ENCODE measurements around the gene SEC31A.
A peak's percentile ranks its signal among the peaks of the same experiment; 100 is the strongest.
"Not testable (repeated sequence)": the region's sequence is repeated elsewhere in the genome, so short reads cannot be mapped to it uniquely, and the experiment has no call there.

The SEC31A gene

DNA sequence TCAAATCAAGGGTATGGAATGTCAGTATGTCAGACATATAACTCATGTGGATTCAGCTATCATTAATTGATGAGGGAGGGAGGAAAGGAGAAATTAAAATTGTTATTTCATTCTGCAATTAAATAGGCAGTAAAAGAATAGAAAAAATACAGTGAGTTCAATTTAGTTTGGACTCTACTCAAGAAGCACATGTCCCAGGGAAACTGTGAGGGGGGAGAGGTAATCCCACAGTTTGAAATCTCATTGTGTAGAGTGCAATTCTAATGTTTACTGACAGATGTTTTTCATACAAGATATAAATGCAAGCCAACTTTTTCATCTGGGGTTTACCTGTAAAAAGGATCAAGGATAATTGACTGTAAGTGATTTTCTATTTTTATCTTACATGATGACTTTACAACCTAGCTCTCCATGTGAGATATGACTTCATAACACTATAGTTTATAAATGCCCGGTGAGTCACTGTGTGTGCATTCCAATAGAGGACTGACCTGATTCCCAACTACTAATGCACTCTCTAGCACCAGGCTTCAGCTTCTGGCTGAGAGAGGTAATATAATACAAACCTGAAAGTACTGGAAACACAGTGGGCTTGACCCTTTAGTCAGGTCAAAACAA, 57.1 kb downstream of the SEC31A start:
- DNase-seq, result no peak

DNA sequence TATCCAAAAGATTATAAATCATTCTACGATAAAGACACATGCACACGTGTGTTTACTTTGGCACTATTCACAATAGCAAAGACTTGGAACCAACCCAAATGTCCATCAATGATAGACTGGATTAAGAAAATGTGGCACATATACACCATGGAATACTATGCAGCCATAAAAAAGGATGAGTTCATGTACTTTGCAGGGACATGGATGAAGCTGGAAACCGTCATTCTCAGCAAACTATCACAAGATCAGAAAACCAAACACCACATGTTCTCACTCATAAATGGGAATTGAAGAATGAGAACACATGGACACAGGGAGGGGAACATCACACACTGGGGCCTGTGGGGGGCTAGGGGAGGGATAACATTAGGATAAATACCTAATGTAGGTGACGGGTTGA, 57.9 kb downstream of the SEC31A start:
- not testable (repeated sequence) for DNase-seq

DNA sequence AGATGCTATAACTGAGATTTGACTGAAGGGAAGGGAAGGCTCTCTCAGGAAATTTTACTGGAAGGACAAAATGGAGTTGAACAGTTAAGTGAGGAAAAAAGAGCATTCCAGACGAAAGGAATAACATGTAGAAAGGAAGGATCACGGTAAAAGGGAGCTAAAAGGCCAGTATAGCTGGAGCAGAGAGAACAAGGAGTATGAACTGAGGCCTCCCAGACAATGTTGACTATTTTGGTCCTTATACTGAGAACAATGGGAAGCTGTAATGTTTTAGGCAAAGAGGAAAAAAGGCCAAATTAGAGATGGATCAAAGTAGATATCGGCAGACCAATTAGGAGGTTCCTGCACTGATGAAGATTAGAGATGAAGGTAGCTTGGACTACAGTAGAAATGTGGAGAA, 65.5 kb downstream of the SEC31A start:
- DNase-seq, result no peak

DNA sequence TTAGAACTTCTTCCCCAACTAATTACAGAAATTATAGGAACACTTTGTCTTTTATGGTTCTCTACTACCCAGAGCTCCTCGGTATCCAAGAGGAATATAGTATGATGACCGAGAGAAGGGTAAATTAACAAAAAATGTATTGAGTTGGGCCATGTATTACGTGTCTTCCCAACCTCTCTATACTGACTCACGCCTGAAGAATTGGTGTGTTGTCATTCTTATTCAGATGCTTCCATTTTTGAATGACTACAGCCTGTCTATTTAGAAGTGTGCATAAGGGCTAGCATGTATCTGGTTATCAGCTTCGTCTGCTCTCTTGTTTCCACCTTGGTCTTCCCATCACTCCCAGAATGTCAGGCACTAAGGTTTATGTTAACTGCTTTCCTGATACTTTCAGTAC, 67.9 kb downstream of the SEC31A start:
- no peak for DNase-seq

DNA sequence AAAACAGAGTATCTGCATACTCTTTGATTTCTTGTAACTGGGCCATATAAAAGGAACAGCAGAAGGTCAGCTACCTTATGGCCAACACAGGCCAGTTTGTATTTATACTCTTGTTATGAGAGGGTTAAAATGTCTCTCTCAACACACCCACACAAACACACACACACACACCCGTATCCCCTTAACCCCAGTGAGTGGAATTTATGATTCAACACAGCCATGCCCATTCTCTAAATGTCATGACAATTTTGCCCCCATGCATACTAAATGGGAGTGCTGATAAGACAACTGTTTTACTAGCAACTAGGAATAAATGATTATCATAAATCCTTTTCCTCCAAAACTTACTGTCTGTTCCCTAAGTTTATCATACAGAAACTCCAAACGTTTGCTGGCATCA, 70.3 kb downstream of the SEC31A start:
- no peak for DNase-seq

DNA sequence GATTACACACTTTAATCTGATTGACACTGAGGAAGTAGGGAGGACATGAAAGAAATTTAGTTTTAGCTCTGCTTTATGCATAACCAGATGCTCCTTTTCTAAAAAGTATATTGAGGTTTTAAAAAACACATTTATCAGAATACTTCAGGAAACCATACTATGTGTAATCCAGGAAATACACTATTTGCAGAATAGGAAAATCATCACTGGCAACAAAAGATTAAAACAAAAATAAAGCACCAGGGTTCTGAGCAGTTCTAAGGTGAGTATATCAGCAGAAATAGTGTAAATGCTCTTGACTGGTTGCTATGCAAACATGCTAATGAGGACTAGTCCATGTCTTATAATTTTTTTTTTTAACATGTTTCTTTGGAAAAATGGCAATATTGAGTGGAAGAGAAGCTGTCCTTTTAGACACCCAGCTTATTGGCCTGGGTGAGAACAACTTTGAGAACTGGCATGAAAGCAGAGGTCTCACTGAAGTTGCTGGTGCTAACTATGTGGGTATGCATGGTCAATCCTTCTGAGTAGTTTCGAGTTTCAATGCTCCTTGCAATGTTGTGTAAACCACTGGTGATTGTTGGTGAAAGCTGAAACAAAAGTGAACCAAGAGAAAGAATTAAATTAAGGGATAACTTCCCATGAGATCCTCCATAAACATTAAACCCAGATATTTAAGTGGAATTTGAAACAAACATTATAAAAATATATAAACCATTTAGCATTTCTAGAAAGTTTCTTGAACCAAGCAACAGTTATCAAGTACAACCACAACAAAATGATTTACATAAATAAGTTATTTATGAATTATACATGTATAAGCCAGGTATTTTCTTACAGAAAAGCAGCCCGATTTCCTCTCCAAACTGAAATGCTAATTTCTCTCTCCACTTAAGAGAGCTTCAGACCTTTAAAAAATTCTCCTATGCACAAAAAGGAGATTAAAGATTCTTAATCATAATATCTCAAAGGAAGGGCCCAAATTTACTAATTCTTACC, 72.0 kb downstream of the SEC31A start:
- DNase-seq, result no peak

DNA sequence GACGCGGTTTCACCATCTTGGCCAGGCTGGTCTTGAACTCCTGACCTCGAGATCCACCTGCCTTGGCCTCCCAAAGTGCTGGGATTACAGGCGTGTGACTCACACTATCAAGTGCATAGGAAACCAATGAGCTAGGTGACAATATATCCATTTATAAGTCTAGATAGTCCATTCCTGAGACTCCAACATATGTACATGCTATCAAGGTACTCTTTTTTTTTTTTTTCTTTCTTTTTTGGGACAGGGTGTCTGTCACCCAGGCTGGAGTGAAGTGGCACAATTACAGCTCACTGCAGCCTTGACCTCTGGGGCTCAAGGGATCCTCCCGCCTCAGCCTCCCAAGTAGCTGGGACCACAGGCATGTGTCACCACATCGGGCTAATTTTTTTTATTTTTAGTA, 74.1 kb downstream of the SEC31A start:
- DNase-seq, result not testable (repeated sequence)

DNA sequence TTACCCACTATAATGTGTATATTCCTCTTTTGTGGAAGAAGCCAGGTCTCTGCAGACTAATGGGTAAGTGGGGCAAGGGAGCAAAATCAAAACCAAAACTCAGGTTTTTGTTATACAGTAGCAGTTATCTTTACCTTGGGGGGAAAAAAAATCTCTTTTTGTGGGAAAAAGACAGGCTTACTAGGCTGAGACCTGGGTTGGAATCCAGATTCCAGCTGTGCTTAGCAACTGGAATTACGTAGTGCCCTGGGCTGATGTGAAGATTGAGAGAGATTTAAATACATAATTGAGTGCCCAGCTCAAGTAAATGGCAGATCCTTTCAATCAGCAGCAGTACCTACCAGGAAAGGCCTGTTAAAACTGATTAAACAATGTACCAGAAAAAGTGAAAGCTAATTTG, 76.9 kb downstream of the SEC31A start:
- no peak for DNase-seq

DNA sequence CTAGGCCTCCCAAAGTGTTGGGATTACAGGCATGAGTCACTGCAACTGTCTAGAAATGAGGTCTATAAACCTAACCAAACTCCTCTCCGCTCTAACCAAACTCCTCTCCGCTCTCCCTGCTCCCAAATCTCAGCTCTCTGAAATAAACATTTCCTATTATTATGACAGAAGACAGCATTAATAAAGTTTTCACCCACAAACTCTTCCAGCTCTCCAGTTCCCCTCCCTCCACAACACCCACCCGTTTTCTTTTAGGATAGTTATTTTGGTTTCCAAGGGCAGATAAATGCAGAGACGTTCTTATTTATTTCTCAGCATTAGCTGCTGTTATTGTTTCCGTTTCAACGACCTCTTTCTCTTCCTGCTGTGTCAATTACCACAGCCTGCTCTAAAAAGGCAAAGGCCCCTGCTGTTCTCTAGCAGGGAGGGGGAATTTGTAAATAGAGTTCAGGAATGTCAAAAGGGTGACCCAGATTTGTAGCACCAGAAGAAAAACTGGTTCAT, 79.1 kb downstream of the SEC31A start:
- DNase-seq, result no peak

DNA sequence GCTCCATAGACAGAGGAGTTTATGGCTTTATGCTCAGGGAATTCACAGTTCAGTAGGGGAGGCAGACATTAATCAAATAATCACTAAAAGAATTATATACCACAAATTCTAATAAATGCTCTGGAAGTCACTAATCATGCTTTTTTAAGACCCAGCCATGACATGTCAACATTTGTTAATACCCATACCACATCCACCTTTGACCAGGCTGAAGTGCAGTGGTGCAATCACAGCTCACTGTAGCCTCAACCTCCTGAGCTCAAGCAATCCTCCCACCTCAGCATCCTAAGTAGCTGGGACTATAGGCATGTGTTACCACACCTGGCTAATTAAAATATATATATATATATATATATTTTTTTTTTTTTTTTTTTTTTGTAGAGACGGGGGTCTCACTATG, 79.6 kb downstream of the SEC31A start:
- DNase-seq, result no peak

DNA sequence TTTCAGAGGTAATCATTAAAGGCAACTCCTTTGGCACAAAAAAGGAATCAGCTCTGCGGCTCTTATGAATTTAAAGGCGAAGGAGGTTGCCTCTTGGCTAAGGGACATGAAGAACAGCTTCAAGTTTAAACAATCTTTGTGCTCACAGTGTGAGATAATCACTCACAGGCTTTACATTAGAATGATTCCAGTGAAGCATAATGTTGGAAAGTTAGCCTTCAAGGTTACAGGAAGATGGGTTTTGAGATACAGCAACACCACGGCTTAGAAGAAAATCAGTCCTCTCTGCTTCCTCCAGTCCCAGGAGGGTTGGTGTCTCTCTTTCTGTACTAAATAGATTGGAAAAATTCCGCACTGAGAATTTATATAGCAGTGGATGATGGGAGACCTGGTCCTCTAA, 80.8 kb downstream of the SEC31A start:
- no peak for DNase-seq

DNA sequence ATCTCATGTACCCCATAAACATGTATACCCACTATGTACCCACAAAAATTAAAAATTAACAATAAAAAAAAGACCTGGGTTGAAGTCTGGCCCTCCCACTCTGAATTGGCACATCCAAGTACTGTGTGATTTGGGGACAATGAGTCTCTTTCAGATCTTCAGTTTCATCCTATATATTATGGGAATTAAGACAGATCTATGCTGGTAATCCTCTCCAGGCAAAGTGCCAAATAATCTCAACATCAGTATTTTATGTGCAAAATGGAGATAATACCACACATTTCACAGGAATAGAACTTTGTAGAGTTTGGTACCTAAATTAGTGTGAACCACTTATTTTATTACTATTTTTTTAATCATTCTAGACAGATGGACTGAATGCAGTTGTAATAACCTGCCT, 81.3 kb downstream of the SEC31A start:
- DNase-seq, result no peak

DNA sequence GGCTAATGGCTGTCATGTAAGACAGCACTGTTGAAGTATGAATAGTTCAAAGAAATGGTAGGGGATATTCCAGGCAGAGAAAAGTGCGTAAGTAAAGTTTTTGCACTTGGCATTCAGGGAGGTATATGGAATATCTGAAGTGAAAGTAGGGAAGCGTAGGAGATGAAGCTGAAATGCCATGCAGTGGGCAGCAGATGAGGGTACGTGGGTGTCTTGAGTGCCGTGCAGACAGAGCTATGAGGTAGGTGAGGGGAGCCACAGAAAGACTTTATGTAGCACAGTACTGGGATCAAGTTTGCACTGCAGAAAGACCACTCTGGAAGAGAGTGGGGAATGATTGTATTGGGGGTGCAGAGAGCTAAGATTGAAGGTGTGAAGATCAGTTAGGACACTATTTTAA, 87.2 kb downstream of the SEC31A start:
- no peak for DNase-seq

DNA sequence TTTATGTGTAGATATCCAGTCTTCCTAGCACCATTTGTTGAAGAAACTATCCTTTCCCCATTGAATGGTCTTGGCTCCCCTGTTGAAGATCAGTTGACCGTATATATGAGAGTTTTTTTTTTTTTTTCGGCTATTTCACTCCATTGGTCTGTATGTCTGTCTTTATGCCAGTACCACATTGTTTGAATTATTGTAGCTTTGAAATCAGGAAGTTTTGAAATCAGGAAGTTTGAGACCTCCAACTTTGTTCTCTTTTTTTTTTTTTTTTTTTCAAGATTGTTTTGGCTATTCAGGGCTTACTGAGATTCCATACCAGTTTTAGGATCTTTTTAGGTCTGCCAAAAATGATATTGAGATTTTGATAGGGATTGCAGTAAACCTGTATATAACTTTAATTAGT, 88.0 kb downstream of the SEC31A start:
- DNase-seq, result no peak

DNA sequence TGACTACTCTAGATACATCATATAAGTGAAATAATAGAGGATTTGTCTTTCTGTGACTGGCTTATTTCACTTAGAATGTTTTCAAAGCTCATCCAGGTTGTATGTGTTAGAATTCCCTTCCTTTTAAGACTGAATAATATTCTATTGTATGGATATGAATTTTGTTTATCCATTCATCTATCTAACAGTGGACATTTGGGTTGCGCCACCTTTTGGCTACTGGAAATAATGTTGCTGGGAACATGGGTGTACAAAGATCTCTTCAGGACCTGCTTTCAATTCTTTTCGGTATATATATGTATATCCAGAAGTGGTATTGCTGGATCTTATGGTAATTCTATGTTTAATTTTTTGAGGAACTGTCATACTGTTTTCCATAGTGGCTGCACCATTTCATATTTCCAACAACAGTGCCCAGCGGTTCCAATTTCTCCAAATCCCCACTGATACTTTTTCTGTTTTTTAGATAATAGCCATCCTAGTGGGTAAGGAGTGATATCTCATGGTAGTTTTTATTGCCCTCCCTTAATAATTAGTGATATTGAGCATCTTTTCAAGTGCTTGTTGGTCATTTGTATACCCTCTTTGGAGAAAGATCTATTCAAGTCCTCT, 88.9 kb downstream of the SEC31A start:
- DNase-seq, result no peak

DNA sequence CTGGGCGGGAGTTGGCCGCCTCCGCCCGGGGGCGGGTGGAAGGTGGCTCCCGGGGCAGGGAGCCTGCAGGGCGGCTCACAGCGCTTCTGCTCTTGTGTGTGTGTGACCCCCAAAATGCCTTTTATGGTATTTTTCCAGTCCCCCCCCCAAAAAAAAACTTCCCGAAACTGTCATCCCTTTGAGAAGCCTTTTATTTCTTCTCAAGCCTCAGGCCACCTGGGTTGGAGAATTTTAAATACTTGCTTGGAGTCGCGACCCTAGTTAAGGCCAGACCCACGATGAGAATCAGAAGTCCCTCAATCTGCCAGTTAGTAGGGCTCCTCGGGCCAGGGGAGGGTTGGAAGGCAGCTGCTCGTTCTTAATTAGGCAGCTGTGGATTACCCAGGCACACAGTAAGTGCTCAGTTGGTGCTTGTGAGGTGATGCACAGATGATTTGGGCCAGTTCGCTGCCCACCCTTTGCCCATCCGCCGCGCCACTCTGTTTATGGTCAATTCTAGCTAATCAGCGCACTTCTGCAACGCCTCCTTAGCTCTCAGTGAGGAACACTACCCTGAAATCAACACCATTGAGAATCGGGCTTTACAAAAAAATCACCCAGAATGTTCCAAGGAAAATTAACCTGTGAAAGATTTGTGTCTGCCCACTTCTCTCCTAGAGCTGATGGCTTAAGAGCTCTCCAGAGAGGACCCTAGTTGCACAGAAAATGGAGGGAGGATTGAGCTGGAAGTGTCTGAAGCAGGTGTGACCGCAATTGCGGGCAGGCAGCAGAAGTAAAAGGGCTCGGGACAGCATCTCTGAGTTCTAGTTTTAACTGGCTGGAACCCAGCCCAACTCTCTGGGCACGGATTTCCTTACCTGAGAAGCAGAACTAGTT, 91.7 kb downstream of the SEC31A start:
- no peak for DNase-seq

DNA sequence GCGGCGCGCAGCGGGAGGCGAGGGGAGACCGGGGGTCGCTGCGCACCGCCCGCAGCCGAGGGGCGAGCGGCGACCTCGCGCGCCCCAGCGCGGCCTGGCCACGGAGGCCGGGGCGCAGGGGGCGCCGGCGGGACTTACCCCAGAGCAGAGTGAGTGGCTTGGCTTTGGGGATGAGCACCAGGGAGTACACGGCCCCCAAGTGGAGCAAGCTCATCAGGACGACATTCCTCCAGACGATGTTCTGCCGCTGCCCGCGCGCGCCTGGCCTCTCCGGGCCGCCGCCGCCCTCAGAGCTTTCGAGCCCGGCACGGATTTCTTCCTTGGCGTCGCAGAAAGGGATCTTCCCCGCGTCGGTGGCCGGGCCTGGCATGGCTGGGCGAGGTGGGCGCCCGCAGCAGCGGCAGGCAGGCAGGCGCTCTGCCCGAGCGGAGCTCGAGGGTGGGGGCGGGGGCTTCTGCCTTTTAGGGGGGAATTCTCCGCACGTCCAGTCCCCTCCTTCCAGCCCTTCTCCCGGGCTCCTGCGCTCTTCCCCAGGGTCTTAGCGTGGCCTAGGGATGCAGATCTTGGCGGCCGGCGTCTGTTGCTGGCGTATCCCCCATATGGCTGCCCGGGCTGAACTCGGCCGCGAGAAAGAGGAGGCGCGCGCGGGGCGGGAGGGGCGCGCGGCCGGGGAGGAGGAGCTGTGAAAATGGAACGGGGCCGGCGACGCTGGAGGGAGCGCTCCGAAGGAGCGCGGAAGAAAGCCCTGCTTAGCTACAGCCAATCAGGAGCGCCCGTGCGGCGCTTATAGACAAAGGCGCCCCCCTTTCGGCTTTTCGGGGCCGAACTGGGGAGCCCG, 92.6 kb downstream of the SEC31A start, which contains the start of gene SCD5:
SCD5 (minus strand) TSS at position 629 of the 838 bp plus-strand sequence; CDS start at position 370, 259 bp downstream.
- peak; percentile 33 for DNase-seq

DNA sequence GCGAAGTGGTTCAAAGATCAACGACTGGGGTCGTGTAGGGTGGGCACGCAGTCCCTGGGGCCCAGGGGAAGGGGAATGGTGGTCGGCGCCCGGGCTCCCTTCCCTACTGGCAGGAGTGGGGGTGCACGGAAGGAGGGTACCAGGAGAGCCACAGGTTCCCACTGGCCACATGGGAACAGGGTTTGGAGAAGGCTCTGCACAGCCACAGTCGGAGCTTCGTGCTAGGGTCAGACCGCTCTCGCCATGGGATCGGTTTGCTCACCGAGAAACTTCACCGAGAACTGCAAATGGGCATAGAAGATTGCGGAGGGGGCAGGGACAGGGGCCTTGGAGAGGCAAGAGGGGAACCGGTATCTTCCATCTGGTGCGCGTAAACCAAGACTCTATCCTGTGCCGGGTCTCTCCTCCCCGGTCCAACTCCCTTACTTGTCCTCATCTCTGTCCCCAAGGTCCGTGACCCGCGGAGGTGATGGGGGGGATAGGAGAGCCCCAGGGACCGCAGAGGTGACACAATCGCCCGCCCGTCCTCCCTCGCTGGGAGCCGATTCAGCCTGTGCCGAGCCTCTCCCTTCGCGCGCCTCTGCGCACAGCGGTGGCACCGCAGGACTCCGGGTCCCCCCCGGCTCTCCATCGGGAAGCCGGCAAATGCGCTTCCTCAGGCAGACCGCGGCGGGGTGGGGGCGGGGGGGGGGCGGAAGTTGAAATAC, 93.4 kb downstream of the SEC31A start:
- no peak for DNase-seq

DNA sequence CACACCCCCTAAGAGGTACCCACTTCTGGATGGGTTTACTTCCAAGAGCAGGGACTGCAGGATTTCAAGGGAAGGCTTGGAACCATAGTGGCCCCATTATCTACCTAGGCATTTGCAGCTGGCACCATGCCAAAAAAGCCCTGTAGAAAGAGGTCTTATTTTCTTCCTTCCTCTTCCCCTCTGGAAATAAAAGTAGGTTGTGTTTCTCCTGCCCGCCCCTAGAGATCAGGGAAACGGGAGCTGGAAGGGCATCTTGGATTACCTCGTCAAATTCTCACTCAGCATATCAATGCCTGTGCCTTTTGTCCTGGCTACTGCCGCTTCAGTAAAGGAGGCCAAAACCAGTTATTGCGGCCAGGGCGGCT, 93.9 kb downstream of the SEC31A start:
- DNase-seq, result no peak

DNA sequence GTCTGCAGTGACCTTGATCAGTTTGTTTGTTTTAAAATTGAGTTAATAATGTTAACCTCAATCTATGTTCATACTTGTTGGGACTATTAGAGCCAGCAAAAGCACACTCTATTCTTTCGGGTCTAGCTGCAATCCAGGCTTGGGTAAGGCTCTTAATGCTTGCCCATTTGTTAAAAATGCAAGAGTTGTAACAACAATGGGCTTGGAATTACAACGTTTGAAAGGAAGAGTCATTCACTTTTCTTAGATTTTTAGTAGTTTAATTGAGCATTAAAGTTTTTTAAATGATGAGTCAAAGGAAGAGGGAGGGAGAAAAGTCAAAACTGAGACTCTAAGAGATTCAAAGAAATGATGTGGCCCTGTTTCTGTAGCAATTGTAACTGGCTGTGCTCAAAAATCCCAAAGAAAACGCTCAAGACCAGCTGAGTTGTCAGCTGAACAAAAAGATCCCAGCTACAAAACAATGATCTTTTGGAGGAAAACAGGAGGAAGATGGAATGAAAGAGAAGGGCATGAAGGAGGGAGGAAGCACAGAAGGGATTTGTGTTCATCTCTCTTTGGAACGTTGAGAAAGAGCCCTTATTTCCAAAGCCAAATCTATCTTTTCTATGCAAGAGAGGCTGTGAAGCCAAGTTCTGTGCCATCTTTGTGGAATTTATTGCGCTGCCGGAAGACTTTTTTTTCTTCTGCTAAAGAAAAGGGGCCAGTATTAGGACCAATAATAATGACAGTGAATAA, 97.9 kb downstream of the SEC31A start:
- DNase-seq, result no peak

Measured in activated CD4-positive, alpha-beta T cell treated with anti-CD3 and anti-CD28 coated beads, Interleukin-2, Interleukin-6, amounts not matched to agents 100 ng/mL and 50 ng/mL, durations not matched to agents 16 hours and 8 hours (primary cell).